ENCODE data around the gene AGAP3.

- TF ChIP-seq, protein P1, sequence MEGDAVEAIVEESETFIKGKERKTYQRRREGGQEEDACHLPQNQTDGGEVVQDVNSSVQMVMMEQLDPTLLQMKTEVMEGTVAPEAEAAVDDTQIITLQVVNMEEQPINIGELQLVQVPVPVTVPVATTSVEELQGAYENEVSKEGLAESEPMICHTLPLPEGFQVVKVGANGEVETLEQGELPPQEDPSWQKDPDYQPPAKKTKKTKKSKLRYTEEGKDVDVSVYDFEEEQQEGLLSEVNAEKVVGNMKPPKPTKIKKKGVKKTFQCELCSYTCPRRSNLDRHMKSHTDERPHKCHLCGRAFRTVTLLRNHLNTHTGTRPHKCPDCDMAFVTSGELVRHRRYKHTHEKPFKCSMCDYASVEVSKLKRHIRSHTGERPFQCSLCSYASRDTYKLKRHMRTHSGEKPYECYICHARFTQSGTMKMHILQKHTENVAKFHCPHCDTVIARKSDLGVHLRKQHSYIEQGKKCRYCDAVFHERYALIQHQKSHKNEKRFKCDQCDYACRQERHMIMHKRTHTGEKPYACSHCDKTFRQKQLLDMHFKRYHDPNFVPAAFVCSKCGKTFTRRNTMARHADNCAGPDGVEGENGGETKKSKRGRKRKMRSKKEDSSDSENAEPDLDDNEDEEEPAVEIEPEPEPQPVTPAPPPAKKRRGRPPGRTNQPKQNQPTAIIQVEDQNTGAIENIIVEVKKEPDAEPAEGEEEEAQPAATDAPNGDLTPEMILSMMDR (IDR thresholded peaks at IDR 0.05; ENCODE audit: low read depth, low read length), result no peak
- no peak for TF ChIP-seq MAX (IDR thresholded peaks at IDR 0.05; ENCODE audit: low read depth, low read length)
Observed at GRCh38 chr7:151118108-151119054, 32.1 kb downstream of the AGAP3 start.
